ENCODE results near the gene NFYC. TPM values are rescaled to one million over a fixed set of nuclear protein-coding genes. Genes with fewer than 3 reads are reported as not detected.

The NFYC gene
- total RNA-seq, 1 donor from 2014 or later, result 62.2 TPM

DNA sequence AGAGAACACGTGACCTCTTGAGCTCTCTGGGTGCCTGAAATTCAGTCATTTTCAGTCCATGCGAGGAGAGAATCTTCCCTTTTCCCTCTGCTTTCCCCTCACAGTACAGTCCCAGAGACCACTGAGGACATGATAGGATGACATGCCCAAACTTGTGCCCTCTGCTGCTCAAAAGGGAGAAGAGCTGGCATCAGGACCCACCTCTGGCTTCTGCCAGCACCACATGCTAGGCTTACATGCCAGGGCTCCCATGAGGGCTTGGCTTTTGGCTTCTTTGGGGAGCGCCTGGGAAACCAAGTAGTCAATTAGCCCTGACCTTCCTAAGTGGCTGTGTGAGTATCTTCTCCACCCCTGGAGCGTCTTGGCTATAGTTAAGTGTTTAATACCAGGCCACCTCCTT, 78.3 kb downstream of the NFYC start:
- no peaks in the 10 kb centered on the region for H3K27me3 ChIP-seq (ENCODE audit: low read depth)
- intact Hi-C loops (cut with micrococcal nuclease), result loop anchor here (10.0 kb wide), 2 partner anchors 75 to 185 kb away; no protein-coding TSS in a partner anchor
- TF ChIP-seq, protein P1, sequence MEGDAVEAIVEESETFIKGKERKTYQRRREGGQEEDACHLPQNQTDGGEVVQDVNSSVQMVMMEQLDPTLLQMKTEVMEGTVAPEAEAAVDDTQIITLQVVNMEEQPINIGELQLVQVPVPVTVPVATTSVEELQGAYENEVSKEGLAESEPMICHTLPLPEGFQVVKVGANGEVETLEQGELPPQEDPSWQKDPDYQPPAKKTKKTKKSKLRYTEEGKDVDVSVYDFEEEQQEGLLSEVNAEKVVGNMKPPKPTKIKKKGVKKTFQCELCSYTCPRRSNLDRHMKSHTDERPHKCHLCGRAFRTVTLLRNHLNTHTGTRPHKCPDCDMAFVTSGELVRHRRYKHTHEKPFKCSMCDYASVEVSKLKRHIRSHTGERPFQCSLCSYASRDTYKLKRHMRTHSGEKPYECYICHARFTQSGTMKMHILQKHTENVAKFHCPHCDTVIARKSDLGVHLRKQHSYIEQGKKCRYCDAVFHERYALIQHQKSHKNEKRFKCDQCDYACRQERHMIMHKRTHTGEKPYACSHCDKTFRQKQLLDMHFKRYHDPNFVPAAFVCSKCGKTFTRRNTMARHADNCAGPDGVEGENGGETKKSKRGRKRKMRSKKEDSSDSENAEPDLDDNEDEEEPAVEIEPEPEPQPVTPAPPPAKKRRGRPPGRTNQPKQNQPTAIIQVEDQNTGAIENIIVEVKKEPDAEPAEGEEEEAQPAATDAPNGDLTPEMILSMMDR (IDR thresholded peaks at IDR 0.05; ENCODE audit: borderline replicate concordance), result peak; percentile 40
- H3K9me3 ChIP-seq (replicated peaks), result no peaks in the 10 kb centered on the region
- peaks cover 64% of the 10 kb centered on the region for H3K4me1 ChIP-seq
- DNase-seq, result no peak
- peak overlapping the region; percentile 43 for H3K27ac ChIP-seq (replicated peaks)
- H3K4me3 ChIP-seq, result no peak overlapping the region
- H3K36me3 ChIP-seq, result peaks cover 81% of the 10 kb centered on the region

DNA sequence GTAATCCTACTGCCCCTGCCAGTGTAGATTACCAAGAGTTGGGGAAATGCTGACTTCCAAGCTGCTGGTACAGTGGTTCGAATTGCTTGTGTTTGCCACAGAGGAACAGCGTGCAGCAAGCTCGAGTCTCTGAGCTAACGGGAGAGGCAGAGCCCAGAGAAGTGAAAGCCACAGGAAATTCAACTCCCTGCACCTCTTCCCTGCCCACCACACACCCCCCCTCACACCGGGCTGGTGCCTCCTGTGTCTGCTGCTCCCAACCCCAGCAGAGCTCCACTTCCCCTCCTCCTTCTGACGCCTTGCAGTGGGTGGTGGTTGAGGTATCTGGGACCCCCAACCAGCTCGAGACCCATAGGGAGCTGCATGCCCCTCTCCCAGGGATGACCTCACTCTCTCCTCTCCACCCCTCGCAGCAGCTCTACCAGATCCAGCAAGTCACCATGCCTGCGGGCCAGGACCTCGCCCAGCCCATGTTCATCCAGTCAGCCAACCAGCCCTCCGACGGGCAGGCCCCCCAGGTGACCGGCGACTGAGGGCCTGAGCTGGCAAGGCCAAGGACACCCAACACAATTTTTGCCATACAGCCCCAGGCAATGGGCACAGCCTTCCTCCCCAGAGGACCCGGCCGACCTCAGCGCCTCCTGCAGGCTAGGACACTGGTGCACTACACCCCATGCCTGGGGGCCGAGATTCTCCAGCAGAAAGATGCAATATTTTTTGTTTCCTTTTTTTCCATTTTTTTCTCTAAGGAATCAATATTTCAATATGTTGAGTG, 79.0 kb downstream of the NFYC start:
- peak overlapping the region; percentile 43 for H3K27ac ChIP-seq (replicated peaks)
- no peaks in the 10 kb centered on the region for H3K9me3 ChIP-seq (replicated peaks)
- peaks cover 80% of the 10 kb centered on the region for H3K36me3 ChIP-seq
- TF ChIP-seq, protein P1 (IDR thresholded peaks at IDR 0.05; ENCODE audit: borderline replicate concordance), result no peak
- H3K27me3 ChIP-seq (ENCODE audit: low read depth), result no peaks in the 10 kb centered on the region
- intact Hi-C loops (cut with micrococcal nuclease), result loop anchor here (10.0 kb wide), 2 partner anchors 74 to 184 kb away; no protein-coding TSS in a partner anchor
- H3K4me1 ChIP-seq, result peaks cover 58% of the 10 kb centered on the region
- DNase-seq, result no peak
- no peak overlapping the region for H3K4me3 ChIP-seq

DNA sequence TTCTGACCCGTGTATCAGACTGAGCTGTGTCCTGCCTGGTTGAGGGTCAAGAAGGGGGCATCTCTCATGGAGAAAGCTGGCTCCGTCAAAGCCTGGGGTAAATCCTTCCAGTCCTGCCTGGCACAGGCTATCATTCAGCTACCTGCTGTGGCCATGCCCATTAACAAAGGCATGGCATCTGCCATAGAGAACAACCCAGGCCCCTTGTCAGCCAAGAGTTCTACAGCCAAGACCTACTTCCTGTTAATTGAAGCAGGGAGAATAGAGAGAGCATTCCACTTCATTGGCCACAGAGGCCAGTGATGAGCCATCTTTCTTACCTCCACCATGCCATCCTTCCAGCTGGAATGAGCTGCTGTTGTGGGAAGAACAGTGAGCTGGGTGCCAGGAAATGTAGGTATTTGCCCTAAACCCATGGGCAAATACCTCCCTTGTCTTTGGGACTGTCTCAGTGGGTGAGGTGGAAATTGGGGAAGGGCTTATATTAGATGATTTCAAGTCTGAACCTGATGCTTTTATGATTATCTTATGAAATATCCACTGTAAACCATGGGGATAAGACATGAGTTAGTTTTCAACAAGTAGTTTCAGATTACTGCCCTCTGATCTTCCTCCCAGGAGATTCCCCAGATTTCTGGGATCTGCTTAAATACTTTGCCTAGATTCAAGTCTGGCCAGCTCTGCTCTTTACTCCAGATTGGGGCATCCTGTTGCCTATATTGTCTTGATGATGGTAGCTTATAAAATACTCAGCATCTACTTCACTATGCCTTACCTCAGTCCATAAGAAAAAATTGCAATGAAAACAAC, 80.8 kb downstream of the NFYC start:
- TF ChIP-seq, protein P1 (IDR thresholded peaks at IDR 0.05; ENCODE audit: borderline replicate concordance), result no peak
- no peak for DNase-seq
- peaks cover 13% of the 10 kb centered on the region for H3K9me3 ChIP-seq (replicated peaks)
- peaks cover 78% of the 10 kb centered on the region for H3K36me3 ChIP-seq
- no peak overlapping the region for H3K27ac ChIP-seq (replicated peaks)
- no peak overlapping the region for H3K4me3 ChIP-seq
- intact Hi-C loops (cut with micrococcal nuclease), result loop anchor here (10.0 kb wide), 2 partner anchors 72 to 182 kb away; no protein-coding TSS in a partner anchor
- peaks cover 39% of the 10 kb centered on the region for H3K4me1 ChIP-seq
- H3K27me3 ChIP-seq (ENCODE audit: low read depth), result no peaks in the 10 kb centered on the region

DNA sequence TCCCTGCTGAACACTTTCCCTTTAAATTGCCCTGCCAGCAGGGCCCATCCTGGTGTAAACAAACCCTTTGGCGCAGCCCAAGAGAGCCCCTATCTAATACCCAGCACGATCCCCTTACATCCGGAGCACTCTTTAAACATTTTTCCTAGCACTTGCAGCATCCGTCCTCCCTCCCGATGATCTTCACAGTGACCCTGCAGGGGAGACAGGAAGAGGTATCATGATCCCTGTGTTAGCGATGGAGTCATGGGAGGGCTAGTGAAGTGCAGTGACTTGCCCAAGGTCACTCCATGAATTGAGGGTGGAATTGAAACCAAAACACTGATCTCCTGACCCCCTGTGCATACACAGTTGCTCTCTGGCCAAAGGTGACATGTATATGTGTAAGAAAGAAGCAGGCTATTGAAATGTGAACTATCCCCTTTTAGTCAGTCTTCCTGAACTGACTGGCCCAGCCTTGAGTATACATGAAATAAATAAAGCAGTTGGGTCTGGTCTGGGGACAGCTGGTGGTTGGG, 82.3 kb downstream of the NFYC start:
- DNase-seq, result no peak
- H3K27ac ChIP-seq (replicated peaks), result peak overlapping the region; percentile 17
- peaks cover 15% of the 10 kb centered on the region for H3K9me3 ChIP-seq (replicated peaks)
- peaks cover 24% of the 10 kb centered on the region for H3K4me1 ChIP-seq
- H3K36me3 ChIP-seq, result peaks cover 65% of the 10 kb centered on the region
- intact Hi-C loops (cut with micrococcal nuclease), result loop anchor here (10.0 kb wide), 2 partner anchors 71 to 181 kb away; no protein-coding TSS in a partner anchor
- TF ChIP-seq, protein P1 (IDR thresholded peaks at IDR 0.05; ENCODE audit: borderline replicate concordance), result no peak
- H3K27me3 ChIP-seq (ENCODE audit: low read depth), result no peaks in the 10 kb centered on the region
- no peak overlapping the region for H3K4me3 ChIP-seq

DNA sequence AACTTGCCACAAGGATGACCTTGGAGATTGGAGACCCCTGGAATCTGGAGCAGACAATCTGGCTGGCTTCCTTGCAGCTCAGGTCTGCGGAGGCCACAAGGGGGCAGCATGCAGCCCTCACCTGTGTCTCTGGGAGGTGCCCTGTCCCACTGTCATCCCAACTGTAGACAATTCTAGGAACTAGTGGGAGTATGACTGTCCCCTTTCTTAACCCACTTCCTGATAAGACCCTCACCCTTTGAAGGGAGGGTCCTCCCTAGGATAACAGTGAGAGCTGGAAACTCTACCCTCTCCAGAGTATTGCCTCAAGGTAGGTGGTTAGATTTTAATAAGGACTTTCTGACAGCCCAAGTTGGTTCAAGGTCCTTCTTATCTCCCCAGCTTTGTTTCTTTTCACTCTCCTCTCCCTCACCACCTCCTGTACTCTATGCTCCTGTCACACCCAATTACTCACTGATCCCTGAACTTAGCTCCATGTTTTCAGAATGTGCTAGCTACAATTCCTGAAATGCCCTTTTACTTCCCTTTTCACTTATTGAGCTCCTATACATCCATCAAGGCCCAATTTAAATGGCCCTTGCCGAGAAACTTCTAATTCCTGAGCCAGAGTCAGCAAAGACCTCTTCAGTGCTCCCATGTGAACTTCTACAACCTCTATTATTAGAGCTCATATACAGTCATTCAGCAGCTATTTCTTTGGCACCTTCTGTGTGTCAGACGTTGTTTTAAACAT, 82.9 kb downstream of the NFYC start:
- H3K27me3 ChIP-seq (ENCODE audit: low read depth), result no peaks in the 10 kb centered on the region
- TF ChIP-seq, protein P1 (IDR thresholded peaks at IDR 0.05; ENCODE audit: borderline replicate concordance), result peak; percentile 85
- H3K9me3 ChIP-seq (replicated peaks), result peaks cover 15% of the 10 kb centered on the region
- intact Hi-C loops (cut with micrococcal nuclease), result loop anchor here (10.0 kb wide), 2 partner anchors 70 to 180 kb away; no protein-coding TSS in a partner anchor
- DNase-seq, result peak; percentile 58
- H3K27ac ChIP-seq (replicated peaks), result peak overlapping the region; percentile 17
- peaks cover 59% of the 10 kb centered on the region for H3K36me3 ChIP-seq
- H3K4me3 ChIP-seq, result no peak overlapping the region
- peaks cover 18% of the 10 kb centered on the region for H3K4me1 ChIP-seq

Measured in left ventricle myocardium inferior (tissue), 1 donor.